GM18868 (cell line): ENCODE results near the gene SPPL2B.

ENCODE experiments used
- ATAC-seq: cut with Tn5 transposase; IDR thresholded peaks from one replicate; pipeline ENCODE4 v1.9.1; 2021; ENCODE audit warnings: mild to moderate bottlenecking, moderate library complexity; ENCODE audit not compliant: unreplicated experiment

SPPL2B gene

GRCh38 chr19:2296141-2296540 lies 32.3 kb upstream of the SPPL2B start:
- ATAC-seq: no peak

GRCh38 chr19:2300533-2300932 lies 28.0 kb upstream of the SPPL2B start:
- ATAC-seq: no peak

- ATAC-seq: no peak
Measured at GRCh38 chr19:2302319-2303210, 25.9 kb upstream of the SPPL2B start.

- no peak for ATAC-seq
Measured at GRCh38 chr19:2303211-2303798, 25.2 kb upstream of the SPPL2B start.

GRCh38 chr19:2305452-2306280 lies 22.8 kb upstream of the SPPL2B start:
- ATAC-seq: no peak

GRCh38 chr19:2306281-2306806 lies 22.1 kb upstream of the SPPL2B start:
- no peak for ATAC-seq

- no peak for ATAC-seq
Measured at GRCh38 chr19:2306971-2307370, 21.5 kb upstream of the SPPL2B start.

- no peak for ATAC-seq
Measured at GRCh38 chr19:2307518-2308012, 20.9 kb upstream of the SPPL2B start.

GRCh38 chr19:2308114-2308556 lies 20.3 kb upstream of the SPPL2B start, which contains the start of gene LINGO3:
Gene LINGO3 (minus strand): TSS chr19:2308154. CDS start chr19:2291776, 16,378 bp downstream.
- ATAC-seq: no peak

GRCh38 chr19:2309734-2310362 lies 18.6 kb upstream of the SPPL2B start:
- no peak for ATAC-seq

- ATAC-seq: no peak
Measured at GRCh38 chr19:2311093-2311492, 17.4 kb upstream of the SPPL2B start.

- ATAC-seq: no peak
Measured at GRCh38 chr19:2312820-2313501, 15.5 kb upstream of the SPPL2B start.

GRCh38 chr19:2315121-2315817 lies 13.2 kb upstream of the SPPL2B start:
- ATAC-seq: no peak

GRCh38 chr19:2315818-2316353 lies 12.6 kb upstream of the SPPL2B start:
- ATAC-seq: no peak

- no peak for ATAC-seq
Measured at GRCh38 chr19:2317300-2317699, 11.2 kb upstream of the SPPL2B start.

- ATAC-seq: no peak
Measured at GRCh38 chr19:2317756-2318155, 10.7 kb upstream of the SPPL2B start.

GRCh38 chr19:2318923-2319322 lies 9.6 kb upstream of the SPPL2B start:
- no peak for ATAC-seq

- ATAC-seq: no peak
Measured at GRCh38 chr19:2319551-2319950, 8.9 kb upstream of the SPPL2B start.

GRCh38 chr19:2320049-2320448 lies 8.4 kb upstream of the SPPL2B start:
- ATAC-seq: no peak
